ENCODE measurements around the gene GARIN5B.

Gene GARIN5B

DNA sequence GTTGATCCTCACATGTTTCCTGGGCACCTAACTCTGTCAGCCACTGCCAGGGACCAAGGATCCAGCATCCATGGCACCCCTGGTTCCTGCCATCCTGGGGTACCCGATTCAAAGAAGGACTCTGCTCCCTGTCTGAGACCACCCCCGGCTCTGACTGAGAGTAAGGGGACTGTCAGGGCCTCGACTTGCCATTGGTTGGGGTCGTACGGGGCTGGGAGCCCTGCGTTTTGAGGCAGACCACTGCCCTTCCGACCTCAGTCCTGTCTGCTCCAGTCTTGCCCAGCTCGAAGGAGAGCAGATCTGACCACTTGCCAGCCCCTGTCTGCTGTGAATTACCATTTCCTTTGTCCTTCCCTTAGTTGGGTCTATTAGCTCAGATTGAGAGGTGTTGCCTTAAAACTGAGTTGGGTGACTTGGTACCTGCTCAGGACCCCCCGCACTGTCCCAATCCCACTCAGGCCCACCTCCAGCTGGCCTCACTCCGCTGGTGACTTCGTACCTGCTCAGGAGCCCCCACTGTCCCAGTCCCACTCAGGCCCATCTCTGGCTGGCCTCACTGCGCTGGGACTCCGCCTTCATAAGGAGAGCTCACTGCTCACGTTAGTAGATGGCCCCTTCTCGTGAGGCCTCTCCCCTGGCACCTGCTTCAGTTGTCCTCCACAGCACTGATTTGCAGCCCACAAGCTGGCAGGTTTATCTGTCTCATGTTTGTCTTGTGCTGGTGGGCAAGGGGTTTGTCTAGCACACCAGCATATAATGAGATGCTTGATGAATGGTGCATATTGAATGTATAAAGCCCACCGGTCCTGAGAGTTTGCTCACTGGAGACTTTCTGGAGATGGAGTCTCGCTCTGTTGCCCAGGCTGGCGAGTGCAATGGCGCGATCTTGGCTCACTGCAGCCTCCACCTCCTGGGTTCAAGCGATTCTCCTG lies 26.6 kb upstream of the GARIN5B start:
- no peak for DNase-seq (ENCODE audit: low read depth)

DNA sequence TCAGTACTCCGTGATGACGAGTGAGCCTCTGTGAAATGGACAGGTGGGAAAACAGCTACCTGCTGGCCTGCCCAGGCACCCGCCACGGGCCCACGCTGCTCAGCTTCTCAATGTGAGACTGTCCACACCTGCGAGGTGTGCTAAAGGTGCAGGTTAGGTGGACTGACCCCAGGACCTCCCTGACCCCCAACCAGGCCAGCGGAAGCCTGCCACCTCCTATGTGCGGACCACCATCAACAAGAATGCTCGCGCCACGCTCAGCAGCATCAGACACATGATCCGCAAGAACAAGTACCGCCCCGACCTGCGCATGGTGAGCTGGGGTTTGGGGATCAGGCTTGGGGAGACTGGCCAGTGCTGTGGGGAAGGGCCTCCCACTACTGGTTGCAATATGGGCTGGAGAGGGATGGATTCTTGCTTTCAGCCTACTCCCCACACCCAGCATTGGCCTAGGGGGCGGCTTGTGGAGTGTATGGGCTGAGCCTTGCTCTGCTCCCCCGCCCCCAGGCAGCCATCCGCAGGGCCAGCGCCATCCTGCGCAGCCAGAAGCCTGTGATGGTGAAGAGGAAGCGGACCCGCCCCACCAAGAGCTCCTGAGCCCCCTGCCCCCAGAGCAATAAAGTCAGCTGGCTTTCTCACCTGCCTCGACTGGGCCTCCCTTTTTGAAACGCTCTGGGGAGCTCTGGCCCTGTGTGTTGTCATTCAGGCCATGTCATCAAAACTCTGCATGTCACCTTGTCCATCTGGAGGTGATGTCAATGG lies 24.9 kb upstream of the GARIN5B start:
- no peak for DNase-seq (ENCODE audit: low read depth)

DNA sequence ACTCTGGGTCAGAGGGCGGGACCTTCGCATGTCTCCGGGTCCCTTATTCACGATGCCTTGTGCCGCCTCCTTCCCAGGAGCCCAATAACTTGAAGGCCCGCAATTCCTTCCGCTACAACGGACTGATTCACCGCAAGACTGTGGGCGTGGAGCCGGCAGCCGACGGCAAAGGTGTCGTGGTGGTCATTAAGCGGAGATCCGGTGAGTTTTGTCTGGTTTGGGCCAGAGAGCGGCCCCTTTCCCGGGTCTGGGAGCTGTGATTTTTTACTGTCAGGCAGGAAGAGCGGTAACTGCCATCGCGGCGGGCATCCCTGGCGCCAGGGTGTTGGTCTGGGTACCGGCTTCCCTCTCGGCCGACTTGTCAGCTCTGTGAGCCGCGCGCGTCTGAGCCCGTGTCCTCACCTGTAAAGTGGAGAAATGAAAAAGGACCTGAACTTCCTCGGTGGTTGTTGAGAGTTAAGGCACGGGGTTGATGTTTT lies 23.5 kb upstream of the GARIN5B start:
- DNase-seq (ENCODE audit: low read depth): peak; percentile 22

DNA sequence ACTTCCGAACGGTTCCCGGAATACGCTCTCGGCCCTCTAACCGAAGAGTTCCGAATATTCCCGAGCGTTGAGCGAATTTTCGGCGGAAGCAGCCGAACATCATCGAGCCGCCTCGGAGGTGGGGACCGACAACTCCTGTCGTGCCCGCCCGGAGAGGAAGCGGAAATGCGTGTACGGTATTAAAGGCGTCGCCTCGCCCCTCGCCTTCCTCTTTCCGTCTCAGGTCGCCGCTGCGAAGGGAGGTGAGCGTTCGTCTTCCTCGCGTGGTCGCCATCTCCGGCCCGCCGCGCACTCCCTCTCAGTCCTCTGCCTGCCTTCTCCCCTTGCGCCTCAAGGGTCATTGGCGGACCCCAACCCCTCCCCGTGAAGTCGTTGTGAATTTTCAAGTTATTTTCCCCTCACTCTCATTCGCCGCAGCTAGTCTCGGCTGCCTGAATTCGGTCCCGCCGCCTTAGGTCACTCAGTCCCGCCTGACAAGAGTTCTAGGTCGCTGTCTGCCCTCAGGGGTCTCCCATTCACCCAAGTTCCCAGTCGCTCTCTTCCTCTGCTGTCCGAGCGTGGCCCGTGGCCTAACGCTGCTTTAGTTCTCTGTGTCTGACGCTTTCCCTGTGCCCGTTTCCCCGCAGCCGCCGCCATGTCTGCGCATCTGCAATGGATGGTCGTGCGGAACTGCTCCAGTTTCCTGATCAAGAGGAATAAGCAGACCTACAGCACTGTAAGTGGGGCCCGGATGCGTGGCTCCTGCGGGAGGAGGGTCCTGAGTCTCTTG lies 22.8 kb upstream of the GARIN5B start, which contains the start of gene RPL28:
Gene RPL28 (plus strand): TSS at position 209 of the 769 bp plus-strand sequence. CDS start 426 bp downstream, at position 635.
- peak; percentile 96 for DNase-seq (ENCODE audit: low read depth)

DNA sequence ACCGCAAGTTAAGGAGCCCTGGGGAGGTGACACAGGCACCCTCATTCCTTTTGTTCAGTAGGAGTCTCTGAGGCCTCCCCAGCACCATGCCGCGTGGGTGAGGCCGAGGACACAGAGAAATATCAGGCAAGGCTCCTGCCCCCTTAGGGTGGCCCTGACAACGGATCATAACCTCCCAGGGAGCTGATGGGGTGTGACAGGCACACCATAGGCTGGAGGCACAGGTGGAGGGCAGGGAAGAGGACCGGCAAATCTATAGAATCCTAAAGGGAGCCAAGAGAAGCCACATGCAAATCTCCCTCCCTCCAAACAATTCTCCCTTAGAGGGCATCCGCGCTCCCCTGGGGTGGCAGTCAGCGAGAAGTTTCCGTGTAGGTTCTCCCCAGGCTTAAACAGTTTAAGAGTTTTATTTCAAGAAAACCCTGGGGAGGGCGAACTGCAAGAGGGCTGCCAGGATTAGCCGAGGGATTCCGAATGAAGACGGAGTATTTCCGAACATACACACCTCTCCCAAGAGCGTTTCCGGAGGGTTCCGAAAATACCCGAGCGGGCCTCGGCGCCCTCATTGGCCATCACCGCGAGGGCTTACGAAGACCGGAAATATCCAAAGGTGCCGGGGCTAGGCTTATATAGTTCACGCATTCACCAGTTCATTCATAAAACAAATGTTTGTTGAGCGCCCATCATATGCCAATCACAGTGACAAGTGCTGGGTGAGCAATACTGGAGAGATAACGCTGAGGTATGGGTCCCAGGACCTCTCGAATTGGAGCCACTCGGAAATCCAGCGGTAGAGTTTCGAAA lies 22.1 kb upstream of the GARIN5B start:
- DNase-seq (ENCODE audit: low read depth): peak; percentile 89

DNA sequence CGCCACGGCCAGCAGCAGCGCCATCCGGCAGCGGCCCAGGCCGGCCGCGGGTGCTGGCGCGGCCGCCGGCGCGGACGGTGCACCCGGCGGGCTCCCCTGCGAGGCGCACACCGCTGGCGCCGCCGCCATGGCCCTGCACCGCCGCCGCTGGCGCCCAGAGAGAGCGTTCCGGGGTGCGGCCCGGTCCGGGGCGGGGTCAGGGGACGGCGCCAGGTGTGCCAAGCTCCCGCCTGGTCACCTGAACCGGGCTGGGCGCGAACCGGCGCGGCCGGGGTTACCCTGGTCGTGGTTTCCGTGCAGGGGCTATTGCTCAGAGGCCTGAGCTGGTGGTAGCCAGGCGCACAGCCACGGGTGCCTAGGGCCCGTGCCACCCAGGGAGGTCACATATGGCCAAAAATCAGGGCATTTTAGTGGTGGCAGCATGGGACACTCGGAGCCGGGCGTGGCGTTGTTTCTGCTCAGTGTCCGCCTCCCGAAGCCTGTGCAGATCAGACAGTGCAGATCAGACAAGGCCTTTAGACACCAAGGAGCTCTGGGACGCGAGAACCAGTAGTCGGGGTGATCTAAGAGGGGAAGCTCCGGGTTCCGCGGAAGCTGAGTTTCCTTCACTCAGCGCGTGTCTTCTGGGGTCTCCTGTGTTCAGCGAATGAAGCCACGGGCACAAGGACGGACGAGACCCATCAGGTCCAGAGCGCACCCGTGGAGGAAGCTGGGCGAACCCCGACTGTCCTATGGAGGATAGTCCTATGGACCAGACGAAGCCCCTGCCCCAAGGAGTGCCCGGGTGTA lies 21.3 kb upstream of the GARIN5B start, which contains the start of gene TMEM238:
Gene TMEM238 (minus strand): TSS at position 162 of the 789 bp plus-strand sequence. CDS start 33 bp downstream, at position 129.
- peak; percentile 16 for DNase-seq (ENCODE audit: low read depth)

DNA sequence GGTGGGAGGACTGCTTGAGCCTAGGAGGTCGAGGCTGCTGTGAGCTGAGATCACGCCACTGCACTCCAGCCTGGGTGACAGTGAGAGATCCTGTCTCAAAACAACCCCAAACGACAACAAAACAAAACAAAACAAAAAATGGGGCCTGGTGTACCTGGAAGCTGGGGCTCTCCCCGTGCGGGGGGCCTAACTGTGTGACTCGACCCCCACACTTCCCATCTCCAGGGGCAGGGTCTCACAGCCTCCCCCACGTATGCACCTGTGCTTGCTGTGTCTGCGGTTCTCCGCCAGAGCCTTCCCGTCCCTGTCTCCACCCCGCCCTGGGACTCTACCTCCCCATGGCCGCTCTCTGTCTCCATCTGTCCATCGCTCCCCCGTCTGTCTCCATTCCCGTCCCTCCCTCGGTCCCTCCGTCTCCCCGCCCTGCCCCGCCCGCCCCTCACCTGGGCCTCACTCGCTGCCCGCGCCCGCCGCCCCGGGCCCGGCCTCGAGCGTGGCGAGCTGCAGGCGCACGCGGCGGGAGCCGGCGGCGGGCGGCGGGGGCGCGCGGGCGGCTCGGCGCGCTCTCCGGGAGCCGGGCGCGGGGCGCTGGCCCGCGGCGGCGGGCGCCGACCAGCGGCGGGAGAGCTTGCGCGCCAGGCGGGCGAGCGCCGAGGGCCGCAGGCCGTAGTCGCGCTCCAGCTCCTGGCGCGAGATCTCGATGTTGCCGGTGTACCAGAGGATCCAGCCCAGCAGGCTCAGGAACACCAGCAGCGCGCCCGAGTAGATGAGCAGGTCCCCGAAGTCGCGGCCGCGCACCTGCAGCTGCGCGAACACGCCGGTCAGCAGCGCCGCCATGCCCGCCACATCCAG lies 20.4 kb upstream of the GARIN5B start:
- peak; percentile 13 for DNase-seq (ENCODE audit: low read depth)

DNA sequence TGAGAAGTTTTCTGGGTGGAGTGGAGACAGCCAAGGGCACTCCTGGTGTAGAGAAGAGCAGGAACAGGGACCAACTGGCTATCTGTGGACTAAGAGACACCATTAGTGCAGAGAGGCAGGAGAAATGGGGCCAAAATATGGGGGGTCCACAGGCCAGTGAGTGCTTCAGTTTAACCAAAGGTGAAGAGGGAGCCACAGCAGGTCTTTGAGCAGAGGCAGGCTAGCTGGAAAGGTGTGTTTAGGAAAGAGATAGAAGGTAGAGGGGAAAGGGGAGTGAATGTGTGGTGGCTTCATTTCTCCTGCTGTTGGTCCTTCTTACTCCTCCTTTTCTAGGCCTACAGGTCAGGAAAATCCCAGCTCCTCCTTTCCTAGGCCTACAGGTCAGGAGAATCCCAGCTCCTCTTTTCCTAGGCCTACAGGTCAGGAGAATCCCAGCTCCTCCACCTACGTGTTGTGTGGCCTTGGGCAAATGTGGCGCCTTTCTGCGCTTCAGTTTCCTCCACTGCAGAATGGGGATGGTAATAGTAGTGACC lies 19.5 kb upstream of the GARIN5B start:
- DNase-seq (ENCODE audit: low read depth): no peak

DNA sequence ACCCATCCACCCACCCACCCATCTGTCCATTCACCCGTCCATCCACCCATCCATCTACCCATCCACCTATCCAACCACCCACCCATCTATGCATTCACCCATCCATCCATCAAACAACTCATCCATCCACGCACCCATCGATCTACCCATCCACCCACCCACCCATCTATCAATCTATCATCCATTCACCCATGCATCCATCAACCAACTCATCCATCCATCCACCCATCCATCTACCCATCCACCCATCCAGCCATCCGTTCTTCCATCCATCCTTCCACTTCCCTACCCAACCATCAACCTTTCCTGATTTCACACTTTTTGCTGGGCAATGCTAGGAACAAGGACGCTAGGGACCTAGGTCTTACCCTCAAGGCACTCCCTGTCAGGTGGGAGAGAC lies 19.0 kb upstream of the GARIN5B start:
- DNase-seq (ENCODE audit: low read depth): no peak

DNA sequence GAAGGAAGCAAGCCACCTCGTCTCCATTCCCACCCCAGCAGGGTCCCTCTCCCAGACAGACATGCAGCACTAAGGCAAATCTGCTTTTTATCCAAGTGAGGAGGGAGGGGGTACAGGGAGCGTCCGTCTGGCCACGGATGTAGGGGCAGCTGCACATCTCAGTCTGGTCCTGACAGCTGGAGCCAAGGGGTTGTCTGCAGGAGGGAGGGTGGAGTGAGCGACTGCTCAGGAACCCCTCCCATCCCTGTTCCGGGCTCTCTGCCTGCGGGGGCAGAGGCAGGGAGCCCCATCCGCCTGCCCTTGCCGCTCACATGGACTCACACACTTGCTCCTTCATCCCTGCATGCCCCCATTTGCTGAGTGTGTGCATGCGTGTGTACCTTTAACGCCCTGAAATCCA lies 16.1 kb upstream of the GARIN5B start:
- DNase-seq (ENCODE audit: low read depth): no peak

DNA sequence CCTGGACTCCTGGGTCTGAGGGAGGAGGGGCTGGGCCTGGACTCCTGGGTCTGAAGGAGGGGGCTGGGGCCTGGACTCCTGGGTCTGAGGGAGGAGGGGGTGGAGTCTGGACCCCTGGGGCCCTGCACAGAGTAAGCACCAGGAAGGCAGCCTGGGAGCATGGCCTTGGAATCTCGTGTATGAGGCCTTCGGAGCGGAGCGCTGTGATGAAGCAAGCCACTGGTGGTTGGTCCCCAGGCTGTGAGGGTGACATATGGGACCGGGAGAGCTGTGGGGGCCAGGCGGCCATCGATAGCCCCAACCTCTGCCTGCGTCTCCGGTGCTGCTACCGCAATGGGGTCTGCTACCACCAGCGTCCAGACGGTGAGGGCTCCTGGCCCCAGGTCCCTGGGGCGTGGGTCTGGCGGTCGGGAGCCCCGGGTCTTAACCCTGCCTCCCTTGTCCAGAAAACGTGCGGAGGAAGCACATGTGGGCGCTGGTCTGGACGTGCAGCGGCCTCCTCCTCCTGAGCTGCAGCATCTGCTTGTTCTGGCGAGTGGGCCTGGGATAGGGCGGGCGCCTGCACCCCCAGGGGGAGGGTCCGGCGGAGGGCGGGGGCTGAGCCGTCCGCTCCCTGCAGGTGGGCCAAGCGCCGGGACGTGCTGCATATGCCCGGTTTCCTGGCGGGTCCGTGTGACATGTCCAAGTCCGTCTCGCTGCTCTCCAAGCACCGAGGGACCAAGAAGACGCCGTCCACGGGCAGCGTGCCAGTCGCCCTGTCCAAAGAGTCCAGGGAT lies 14.5 kb upstream of the GARIN5B start:
- no peak for DNase-seq (ENCODE audit: low read depth)

DNA sequence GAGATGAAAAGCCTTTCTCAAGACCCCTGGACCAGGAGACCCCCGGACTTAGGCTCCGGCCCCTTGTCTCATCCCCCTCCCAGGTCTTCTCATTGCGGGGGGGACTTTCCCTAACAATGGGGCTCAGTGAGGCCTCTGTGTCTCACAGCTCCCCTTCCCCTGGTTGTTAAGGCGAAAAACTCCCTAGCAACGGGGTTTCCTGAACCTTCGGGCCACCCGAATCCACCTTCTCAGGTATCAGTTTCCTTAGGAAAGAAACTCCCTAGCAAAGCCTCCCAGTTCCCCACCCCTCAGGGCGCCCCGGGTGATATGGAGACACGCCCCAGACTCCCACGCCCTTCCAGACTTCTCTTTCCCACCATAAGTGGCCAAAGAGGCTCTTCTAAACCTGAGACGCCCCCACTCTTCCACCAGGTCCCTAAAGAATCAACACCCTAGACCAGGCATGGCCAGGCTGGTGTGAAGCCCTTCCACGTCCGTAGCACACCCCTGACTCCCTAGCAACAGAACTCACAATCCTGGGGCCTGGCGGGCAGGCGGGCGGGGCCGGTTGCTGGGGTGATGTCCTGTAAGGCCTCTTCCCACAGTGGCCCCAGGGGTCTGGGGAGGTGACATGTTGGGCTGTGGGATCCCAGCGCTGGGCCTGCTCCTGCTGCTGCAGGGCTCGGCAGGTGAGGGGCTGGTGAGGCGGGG lies 13.3 kb upstream of the GARIN5B start, which contains the start of gene TMEM190:
Gene TMEM190 (plus strand): TSS at position 586 of the 693 bp plus-strand sequence. CDS start 28 bp downstream, at position 614.
- DNase-seq (ENCODE audit: low read depth): no peak

DNA sequence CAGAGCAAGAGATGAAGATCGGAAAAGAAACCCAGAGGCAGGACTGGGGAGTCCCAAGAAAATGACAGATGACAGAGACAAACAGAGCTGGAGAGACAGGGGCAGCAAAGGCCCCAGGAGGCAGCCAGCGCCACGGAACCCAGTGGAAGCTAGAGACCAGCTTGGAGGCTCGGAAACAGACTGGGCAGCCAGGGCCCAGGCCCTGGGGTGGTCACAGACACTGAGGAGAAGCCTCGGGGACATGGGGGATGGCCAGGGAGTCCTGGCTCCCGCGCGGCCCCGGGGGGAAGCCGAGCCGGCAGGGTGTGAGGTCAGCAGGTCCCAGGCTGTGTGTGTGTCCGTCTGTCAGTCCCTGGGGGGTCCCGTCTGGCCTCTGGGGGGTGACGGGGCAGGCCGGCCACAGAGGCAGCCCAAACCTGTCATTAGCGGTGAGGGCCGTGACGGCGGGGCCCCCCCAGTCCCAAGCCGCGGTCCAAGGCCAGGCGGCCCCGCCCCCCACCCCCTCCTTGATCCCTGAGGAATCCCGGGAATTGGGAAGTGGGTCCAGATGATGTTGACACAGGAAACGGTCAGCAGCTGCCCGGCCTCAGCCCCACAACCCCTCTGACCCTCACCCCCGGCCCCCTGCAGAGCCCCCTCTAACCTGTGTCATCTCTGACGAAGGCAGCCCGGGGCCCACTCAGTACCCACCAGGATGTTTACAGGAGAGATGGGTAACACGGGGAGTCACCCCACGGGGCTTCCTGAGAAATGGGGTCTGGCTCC lies 11.1 kb upstream of the GARIN5B start:
- DNase-seq (ENCODE audit: low read depth): no peak

DNA sequence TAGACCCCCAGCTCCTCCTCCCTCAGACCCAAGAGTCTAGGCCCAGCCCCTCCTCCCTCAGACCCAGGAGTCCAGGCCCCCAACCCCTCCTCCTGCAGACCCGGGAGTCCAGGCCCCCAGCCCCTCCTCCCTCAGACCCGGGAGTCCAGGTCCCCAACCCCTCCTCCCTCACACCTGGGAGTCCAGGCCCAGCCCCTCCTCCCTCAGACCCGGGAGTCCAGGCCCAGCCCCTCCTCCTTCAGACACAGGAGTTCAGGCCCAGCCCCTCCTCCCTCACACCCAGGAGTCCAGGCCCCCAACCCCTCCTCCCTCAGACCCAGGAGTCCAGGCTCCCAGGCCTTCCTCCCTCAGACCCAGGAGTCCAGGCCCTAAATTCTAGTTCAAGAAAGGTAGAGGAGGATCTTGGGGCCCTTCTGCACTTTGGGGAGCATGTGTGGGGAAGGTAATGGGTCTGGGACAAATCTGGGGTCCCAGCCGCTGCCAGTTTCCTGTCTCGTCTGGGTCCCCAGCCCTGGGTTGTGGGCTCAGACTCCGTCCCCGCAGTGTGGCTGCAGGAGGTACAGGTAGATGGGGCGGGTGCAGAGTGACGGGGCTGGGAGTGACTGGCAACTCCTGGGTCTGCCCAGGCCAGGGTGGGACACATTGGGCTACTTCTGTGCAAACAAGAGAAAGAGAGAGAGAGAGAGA lies 10.4 kb upstream of the GARIN5B start:
- no peak for DNase-seq (ENCODE audit: low read depth)

DNA sequence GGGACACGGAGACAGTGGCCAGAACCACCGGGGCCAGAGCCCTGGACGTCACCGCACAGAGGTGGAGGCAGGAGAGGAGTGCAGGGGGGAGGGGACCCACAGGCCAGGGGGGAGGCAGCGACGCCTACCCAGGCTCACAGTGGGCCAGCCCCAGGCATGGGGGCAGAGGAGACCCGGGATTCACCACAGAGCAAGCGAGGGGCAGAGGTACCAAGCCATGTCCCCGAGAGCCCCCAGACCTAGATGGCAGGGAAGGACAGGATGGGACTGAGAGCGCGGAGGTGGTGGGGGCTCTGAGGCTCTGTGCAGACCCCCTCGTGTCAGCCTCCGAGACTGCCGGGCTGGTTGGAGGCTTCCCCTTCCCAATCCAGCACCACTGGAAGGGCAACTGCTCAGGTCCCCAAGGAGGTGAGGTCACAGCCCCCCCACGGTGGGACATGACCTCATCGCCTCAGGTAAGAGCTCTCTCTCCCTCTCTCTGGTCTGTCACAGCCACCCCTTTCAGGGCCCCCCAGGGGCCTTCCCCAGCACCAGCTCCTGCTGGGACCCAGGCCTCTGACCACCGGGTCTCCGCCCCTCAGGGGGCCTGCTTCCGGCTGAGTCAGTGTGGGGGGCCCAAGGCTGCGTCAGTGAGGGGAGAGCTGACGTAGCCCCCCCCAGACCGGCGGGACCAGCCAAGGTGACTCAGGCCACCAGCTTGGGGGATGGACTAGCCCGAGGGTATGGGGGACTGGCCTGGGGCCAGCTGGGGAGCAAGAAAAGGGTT lies 9.4 kb upstream of the GARIN5B start:
- DNase-seq (ENCODE audit: low read depth): no peak
